Brain microvascular endothelial cell (primary cell): Measurements from ENCODE around the gene SPP1.
A peak's percentile ranks its signal among the peaks of the same experiment; 100 is the strongest.
"Not testable (repeated sequence)": the region's sequence is repeated elsewhere in the genome, so short reads cannot be mapped to it uniquely, and the experiment has no call there.

ENCODE experiments used
- DNase-seq: peaks from one replicate; pipeline ENCODE4 v3.0.0-alpha.2; 2020
- H3K27ac ChIP-seq: fragments of 250-450 bp; sonication (Bioruptor Pico); 2 replicates; pipeline ENCODE4 v1.5.1; 2020; ENCODE audit warnings: mild to moderate bottlenecking, moderate library complexity
- H3K27me3 ChIP-seq: fragments of 250-450 bp; sonication (Bioruptor Pico); replicated peaks from 2 replicates; pipeline ENCODE4 v1.5.1; 2020; ENCODE audit warnings: mild to moderate bottlenecking
- H3K36me3 ChIP-seq: fragments of 250-450 bp; sonication (Bioruptor Pico); replicated peaks from 2 replicates; pipeline ENCODE4 v1.5.1; 2020; ENCODE audit warnings: mild to moderate bottlenecking
- H3K4me3 ChIP-seq: 2 replicates; pipeline ENCODE4 v1.5.1; 2011; ENCODE audit warnings: low read depth, mild to moderate bottlenecking, control low read depth, low read length, moderate library complexity
- CTCF ChIP-seq: IDR thresholded peaks from 2 replicates; pipeline ENCODE4 v1.5.1; 2011; ENCODE audit warnings: low read depth, mild to moderate bottlenecking, moderate library complexity, low read length, control low read depth, inconsistent platforms; ENCODE audit errors: missing control alignments
- in situ Hi-C: cut with HindIII; loops from 2 replicates; pipeline ENCODE4 v1.10.0; 2017; ENCODE audit warnings: low sequenced_read_pairs, low pct_ligation_motif_present

SPP1 gene

GRCh38 chr4:88021824-88022223, 46.3 kb downstream of the SPP1 start:
- TF ChIP-seq CTCF = no peak
- Histone ChIP-seq H3K4me3 (no peak overlapping the region), H3K27ac (no peak overlapping the region), H3K36me3 (peaks cover 12% of the 10 kb centered on the region), H3K27me3 (no peaks in the 10 kb centered on the region)
- in situ Hi-C loops = no loop called here
- DNase-seq = no peak

DNA sequence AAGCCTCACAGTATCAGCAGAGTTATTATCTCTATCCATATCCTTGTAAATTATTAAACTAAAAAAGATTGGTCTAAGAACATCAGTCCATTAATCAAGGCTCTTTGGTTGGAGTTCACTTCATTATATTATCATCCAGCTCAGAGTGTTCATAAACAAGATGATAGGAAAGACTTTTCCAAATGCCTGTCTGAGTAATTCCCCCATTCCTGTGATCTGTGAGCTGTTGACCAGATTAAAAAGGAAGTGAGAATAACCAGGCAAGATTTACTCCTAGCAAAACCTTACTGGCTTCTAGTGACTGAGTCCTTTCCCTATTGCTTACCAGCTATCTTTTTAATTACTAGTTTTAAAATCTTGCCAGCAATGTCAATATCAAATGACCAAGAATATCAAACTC, 46.8 kb downstream of the SPP1 start:
- H3K27ac ChIP-seq = no peak overlapping the region
- no peak for DNase-seq
- no peak for TF ChIP-seq CTCF
- no peak overlapping the region for H3K4me3 ChIP-seq
- peaks cover 12% of the 10 kb centered on the region for H3K36me3 ChIP-seq
- H3K27me3 ChIP-seq = no peaks in the 10 kb centered on the region
- in situ Hi-C loops = no loop called here

GRCh38 chr4:88025868-88026661, 50.6 kb downstream of the SPP1 start:
- H3K4me3 ChIP-seq, DNase-seq, H3K27me3 ChIP-seq, H3K27ac ChIP-seq, in situ Hi-C loops: not testable (repeated sequence)
- peaks cover 12% of the 10 kb centered on the region for H3K36me3 ChIP-seq

- H3K4me3 ChIP-seq = no peak overlapping the region
- TF ChIP-seq CTCF = no peak
- in situ Hi-C loops = no loop called here
- H3K27ac ChIP-seq = peak overlapping the region; percentile 74
- H3K36me3 ChIP-seq = peaks cover 9% of the 10 kb centered on the region
- peak; percentile 76 for DNase-seq
- H3K27me3 ChIP-seq = no peaks in the 10 kb centered on the region
These were observed 52.4 kb downstream of the SPP1 start for GRCh38 chr4:88027611-88028608.

DNA sequence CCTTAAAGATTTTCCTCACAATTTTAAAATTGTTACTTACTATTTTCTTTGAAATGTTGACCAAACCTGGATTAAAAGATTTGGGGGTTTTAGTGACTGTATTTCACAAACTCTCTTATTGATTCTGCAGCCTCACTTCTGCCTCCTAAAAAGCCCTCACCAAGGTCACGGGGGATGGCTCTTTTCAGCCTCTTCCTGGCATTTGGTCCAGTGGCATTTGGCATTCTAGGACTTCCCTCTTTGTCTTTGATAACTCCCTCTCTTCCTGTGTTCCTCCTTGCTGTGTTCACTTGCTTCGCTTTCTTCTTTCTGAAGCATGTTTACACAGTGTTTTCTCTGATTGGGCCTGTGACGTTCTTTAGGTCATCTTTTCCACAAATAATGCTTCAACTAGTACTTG, 53.4 kb downstream of the SPP1 start:
- in situ Hi-C loops = no loop called here

More for the DNA sequence above, 53.4 kb downstream of the SPP1 start:
- Histone ChIP-seq H3K36me3 (peaks cover 9% of the 10 kb centered on the region), H3K27me3 (no peaks in the 10 kb centered on the region), H3K27ac (peak overlapping the region; percentile 74), H3K4me3 (no peak overlapping the region)
- no peak for TF ChIP-seq CTCF
- DNase-seq = no peak
